ENCODE measurements around the gene GIPC2.
"Not testable (repeated sequence)": the region's sequence is repeated elsewhere in the genome, so short reads cannot be mapped to it uniquely, and the experiment has no call there.

GIPC2 gene

DNA sequence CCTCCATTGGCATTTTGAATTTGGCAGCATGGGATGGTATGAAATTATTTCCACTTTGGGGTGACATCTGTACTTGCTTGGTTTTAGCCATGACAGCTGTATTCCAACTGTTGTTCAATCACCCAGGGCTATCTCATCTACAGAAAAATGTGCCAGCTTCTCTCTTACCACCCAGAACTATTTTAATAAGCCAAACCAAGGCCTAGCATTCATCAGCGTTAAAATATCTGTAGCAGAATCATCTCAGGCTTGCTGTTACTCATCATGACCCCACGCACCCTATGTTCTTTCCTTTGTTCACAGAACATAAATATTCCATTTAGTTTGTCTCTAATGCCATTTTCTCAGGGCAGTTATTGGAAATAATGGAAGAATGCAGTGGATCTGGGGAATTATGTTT is 49.8 kb downstream of the GIPC2 start:
- no peak for DNase-seq (ENCODE audit: low spot score)

DNA sequence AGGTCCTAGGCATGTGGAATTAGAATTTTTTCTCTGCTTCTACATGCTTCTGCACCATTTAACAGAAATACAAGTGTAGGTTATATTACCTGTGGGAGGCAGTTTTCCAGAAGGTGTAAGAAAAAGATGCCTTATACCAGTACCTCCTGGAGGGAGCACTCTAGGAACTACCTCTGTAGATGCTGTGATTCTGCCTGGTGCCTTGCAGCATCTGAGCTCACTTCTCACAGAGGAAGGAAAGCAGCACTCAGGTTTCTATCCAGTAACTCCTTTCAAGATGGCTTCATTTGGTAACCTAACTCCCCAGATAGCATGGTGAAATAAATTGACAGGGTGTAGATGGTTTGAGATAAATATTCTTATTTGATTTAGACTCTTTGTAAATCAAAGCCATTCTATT is 50.3 kb downstream of the GIPC2 start:
- DNase-seq (ENCODE audit: low spot score), result no peak

DNA sequence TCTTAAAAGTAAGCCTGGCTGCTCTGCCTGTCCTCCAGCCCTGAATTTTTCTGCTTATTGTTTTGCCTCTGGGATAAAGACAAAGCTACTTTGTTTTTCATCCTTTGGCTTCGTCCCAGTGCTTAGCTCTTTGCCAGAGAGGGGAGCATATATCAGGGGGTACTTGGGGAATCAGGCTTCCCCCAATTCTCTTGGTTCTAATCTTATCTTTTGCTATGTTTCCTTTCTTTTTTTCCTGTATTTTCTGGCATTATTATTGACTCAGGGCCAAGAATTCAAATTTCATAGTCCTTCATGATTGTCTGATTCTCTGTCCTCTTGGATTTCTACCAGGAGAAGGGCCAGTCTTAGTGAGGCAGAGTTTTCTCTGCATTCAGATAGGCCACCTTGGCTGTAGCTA is 51.2 kb downstream of the GIPC2 start:
- DNase-seq (ENCODE audit: low spot score), result peak; percentile 66

DNA sequence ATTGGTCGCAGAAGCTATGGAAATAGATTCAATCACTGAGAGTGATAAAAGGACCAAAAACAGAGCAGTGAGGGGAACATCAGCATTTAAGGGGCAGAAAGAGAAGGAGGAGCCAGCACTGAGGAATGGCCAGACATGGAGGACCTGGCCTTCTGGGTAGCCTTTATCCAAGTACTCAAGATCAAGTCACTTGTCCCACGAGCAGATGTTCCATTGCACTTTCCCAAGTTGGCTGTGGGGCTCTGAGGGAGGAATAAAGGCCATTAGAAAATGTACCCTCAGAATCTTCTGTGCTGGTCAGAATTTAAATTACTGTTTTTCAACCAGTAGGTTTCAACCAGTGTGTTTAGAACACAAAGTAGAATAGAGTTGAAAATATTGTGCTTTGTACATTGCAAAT is 55.3 kb downstream of the GIPC2 start:
- DNase-seq (ENCODE audit: low spot score), result no peak

DNA sequence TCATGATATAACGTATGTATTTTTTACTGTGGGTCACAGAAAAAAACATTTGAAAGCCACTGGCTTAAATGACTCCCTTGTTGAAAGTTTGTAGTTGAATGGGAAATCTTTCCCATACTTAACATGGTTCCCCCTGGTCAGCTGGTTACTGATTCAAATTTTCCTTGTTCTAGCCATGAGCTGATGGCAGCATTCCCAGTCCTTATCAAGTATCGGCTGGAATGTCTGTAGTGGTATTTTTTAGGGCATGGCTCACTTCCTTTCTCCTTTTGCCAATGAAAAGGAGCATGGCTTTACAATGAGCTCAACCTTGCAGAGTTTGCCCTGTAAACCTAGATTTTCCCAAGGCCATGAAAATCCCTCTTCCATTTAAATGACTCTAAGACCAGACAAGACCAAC is 55.7 kb downstream of the GIPC2 start:
- no peak for DNase-seq (ENCODE audit: low spot score)

DNA sequence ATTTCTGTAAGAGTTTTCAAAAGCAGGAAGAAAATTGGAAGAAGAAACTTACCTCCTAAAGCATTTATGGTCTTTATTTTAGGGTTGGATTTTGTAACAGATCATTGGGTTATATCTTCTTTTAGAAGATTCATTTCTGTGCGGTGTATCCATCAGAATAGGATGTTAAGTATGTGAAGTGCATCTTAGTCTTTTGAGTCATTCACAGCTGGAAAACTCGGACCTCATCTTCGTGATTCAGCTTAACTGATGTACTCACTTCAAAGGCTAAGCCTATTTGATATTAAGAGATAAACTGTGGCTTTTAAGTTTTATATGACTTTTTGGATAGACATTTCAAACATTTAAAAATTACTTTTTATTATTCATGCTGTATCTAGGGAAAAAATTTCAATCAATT is 56.3 kb downstream of the GIPC2 start:
- no peak for DNase-seq (ENCODE audit: low spot score)

DNA sequence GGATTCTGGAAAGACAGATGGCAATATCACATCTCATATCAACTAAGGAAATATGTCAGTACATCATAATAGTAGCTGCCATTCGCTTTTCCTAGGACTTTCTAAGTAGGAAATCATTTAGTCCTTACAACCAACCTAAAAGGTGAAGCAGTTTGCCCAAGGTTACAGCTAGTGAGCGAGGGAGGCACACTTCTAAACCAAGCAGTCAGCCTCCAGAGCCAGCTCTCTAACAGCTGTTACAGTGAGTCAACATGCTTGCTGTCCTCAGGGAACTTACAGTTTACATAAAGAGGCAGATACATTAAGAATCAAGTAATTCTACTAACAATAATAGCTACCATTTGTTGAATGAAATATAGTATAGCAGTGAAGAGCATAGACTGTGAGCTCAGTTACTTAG is 57.1 kb downstream of the GIPC2 start:
- no peak for DNase-seq (ENCODE audit: low spot score)

DNA sequence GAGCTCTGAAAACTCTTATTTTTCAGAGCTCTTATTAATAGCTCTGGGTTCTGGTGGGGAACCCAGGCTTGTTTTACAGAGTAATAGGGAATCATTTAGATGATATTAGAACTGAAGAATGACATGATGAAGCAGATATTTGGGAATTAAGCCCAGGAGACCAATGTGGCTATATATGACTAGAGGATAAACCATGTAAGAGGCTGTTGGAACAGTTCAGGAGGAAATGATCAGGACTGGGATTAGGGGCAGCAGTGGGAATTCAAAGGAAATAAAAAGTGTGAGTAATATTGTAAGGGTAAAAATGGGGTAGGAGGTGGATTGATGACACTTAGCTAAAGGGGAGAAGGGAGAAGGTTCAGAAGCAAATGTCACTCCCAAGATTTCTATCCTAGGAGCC is 58.6 kb downstream of the GIPC2 start:
- no peak for DNase-seq (ENCODE audit: low spot score)

DNA sequence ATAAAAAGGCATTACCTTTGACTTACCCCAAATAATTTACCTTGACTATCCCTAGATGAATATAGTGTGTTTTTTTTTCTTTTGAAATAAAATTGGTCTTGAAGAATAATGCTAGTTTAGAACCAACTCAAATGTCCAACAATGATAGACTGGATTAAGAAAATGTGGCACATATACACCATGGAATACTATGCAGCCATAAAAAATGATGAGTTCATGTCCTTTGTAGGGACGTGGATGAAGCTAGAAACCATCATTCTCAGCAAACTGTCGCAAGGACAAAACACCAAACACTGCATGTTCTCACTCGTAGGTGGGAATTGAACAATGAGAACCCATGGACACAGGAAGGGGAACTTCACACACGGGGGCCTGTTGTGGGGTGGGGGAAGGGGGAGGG is 63.9 kb downstream of the GIPC2 start:
- not testable (repeated sequence) for DNase-seq (ENCODE audit: low spot score)

DNA sequence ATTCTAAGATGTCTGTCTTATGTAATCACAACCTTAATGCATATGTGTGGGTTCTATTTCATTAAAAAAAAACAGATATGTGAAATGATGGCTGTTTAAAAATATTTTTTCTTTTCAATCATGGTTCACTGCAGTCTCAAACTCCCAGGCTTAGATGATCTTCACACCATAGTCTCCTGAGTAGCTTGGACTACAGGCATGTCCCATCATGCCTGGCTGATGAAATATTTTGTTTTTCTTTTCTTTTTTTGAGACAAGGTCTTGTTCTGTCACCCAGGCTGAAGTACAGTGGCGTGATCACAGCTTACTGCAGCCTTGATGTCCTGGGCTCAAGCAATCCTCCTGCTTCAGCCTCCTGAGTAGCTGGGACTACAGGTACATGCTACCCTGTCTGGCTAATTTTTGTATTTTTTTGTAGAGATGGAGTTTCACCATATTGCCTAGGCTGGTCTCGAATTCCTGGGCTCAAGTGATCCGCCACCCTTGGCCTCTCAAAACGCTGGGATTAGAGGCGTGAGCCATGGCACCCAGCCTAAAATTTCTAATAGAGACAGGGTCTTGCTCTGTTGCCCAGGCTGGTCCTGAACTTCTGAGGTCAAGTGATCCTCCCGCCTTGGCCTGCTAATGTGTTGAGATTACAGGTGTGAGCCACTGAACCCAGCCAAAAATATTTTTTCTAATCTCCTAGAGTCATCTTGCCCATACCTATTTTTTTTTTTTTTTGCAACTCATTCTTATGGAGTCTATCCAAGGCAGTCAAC is 67.6 kb downstream of the GIPC2 start:
- DNase-seq (ENCODE audit: low spot score), result no peak

DNA sequence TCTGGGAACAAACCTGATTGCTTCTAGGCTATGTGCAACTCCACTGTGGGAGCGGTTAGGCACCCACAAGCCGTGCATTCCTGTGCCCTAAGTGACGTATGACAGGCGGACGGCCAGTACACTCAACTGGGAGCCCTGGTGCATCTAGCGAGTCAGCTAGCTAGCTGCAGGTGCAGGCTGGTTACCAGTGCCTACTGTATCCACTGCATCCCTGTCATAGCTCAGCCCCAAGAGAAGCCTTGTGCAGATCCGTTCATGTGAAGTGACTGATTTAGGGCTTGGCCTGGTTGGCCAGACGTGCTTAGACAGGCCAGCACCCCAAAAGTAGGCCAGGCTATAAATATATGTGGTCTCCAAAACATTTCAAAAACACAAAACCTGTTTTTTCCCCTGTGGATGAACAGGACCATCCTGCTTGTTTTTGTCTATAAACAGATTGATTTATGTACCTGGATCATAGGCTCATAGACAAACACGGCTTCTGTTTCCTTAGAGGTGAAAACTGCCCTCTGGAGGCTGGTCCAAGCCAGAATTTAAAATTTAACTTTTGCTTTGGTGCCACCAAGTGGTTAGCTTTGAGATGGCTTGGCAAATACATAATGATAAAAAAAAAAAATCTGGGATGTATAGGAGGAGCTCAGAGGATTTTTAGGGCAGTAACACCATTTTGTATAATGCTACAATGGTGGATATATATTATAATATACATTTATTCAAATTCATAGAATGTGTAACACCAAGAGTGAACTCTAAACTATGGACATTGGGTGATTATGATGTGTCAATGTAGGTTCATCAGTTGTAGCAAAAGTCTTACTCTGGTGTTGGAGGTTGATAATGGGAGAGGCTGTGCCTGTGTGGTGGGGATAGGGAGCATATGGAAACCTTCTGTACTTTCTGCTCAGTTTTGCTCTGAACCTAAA is 68.5 kb downstream of the GIPC2 start:
- peak; percentile 76 for DNase-seq (ENCODE audit: low spot score)

DNA sequence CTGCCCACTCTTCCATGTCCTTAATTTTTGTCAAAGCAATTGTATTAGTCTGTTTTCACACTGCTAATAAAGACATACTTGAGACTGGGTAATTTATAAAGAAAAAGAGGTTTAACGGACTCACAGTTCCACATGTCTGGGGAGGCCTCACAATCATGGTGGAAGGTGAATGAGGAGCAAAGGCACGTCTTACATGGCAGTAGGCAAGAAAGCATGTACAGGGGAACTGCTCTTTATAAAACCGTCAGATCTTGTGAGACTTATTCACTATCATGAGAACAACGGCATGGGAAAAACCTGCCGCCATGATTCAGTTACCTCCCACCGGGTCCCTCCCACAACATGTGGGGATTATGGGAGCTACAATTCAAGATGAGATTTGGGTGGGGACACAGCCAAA is 74.7 kb downstream of the GIPC2 start:
- DNase-seq (ENCODE audit: low spot score), result not testable (repeated sequence)

DNA sequence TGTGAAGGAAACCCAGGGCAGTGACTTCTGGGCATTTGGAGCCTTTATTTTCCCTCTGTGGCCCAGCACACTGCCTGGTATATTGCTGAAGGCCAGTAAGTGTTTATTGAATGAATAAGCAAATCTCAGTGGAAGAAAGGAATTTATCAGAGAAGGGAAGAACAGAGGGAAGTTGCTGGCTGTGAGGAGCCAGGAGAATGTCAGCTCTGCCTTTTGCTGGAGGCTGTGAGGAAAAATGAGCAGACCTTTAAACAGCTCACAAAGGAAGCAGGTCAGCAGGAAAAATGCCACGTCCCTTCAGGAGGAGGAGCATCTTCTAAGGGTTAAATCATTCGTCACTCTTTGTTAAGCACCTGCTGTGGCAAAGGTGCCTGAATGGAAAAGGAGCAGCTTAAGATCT is 75.9 kb downstream of the GIPC2 start:
- DNase-seq (ENCODE audit: low spot score), result no peak

DNA sequence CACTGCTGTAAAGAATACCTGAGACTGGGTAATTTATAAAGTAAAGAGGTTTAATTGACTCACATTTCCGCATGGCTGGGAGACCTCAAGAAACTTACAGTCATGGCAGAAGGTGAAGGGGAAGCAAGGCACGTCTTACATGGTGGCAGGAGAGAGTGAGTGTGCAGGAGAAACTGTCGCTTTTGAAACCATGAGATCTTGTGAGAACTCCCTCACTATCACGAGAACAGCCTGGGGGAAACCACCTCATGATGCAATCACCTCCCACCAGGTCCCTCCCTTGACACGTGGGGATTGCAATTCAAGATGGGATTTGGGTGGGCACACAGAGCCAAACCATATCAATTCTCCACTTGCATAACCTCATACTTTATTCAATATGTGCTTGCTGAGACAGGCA is 76.6 kb downstream of the GIPC2 start:
- no peak for DNase-seq (ENCODE audit: low spot score)

DNA sequence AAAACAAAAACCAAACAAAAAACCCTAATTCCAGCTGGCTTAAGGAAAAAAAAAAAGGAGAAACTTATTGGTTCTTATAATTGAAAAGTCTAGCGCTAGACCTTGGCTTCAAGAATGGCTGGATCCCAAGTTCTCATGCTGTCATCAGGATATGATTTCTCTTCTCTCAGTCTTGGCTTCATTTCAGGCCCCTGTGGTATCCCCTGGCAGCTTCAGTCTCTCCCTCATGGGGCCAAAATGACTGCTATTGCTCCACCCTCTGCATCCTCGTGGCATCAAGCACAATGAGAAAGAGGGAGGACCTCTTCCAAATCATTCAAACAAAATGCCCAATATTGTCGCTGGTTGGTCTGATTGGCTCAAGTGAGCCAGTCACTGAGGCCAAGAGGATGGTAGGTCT is 80.7 kb downstream of the GIPC2 start:
- DNase-seq (ENCODE audit: low spot score), result no peak

DNA sequence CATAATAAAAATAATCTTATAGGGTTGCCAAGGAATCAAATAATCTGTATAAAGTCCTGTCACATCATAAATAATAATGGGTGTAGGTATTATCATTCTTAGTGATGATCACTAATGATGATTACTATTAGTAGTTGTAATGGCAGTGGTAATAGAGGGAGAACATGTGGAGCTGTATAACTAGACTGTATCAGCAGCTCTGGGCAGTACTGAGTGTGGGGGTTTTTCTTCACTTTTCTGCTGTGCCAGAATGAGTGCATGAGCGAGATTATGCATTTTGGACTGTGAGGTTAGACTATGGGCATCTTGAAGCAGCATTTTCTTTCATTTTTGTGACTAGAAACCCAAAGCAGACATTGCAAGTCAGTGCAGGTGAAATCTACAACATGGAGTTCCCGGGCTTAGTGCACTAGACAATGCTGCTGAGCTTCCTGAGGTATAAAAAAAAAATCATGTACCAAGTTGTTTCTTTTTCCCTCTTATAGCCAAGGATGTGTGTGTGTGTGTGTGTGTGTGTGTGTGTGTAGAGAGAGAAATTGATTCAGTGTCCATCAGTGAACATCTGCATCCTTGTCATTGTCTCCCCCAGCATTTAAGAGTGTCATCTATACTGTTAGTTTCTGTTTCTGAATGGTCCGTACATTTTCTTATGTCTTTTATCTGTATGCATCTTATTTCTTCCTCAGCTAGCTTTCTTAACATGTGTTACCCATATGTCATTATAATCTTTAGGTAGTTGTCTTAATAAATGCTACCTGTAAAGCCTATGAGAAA is 86.6 kb downstream of the GIPC2 start:
- no peak for DNase-seq (ENCODE audit: low spot score)

DNA sequence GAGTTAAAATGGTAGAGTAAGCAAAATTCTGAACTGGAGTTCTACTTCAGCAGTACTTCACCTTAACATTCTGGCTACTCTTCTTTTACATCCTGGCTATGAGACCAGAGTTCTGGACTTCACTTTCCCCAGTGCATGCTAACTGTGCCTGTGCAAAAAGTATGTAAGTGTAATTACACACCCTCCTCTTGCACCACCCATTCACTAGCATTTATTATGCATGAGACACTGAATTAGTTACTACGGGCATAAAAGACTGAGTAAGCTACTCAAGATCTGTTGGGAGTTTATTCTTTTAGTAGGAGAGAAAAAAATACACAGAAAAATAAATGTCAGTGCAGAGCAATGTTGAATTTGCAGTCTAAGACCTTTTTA is 87.2 kb downstream of the GIPC2 start:
- no peak for DNase-seq (ENCODE audit: low spot score)

DNA sequence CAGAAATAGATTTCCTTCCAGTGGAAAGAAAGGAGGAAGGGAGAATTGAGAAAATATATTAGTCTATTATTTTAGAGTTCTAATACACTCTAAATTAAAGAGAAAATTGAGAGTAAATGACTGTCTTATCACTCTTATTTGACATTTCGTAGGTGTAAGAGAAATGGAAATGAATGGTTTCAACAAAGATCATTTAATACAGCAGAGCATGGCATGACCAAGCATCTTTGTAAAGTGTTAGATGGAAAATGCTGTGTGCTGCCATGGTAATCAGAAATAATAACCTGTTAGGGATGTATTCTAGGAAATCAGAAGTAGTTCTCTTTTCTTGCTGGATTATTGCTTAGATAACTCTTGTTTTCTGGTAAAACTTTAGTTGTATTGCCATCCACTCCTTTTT is 90.9 kb downstream of the GIPC2 start:
- peak; percentile 34 for DNase-seq (ENCODE audit: low spot score)

DNA sequence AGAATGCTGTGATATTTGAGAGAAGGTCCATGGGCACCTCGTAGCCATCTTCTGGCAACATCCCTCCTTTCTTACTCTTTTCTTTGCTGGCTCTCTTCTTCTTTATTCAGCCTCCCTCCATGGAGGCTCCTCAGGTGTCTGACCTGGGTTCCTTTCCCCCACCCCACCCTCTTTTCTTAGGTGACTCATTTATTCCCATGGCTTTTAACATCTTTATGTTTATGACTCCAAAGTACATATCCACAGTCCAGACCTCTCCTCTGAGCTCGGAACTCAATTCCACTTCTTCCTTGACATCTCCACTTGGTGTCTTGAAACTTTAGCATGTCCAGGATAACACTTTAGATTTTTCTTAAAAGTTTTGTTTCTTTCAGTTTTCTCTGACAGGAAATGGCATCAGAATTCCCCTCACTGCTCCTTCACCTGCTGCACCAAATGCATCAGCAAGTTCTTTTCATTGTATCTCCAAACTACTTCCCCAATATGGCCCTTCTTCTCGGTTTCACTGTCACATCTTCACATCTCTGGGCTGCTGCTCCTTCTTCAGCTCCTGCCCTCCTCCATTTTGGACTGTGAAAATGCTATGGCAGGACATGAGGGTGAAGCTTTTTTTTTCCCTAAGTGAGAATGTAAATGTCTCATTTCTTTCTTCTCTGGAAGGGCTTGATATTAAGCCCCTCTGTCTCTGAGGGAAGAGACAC is 95.9 kb downstream of the GIPC2 start:
- no peak for DNase-seq (ENCODE audit: low spot score)

DNA sequence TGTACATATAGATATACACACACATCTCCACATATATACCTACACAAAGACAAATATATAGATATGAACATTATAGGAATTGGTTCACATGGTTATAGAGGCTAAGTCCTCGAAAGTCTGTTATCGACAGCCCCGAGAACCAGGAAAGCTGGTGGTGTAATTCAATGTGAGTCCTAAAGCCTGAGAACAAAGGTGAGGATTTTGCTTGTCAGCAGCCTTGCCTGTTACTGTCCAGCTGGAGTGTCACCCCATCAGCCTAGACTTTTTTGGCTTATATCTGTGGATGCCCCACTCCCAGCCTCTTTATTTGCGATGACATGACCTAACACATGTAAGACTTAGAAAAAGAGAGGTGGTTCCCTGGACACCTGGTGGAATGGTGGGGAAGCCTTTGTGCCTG is 97.0 kb downstream of the GIPC2 start:
- no peak for DNase-seq (ENCODE audit: low spot score)

DNA sequence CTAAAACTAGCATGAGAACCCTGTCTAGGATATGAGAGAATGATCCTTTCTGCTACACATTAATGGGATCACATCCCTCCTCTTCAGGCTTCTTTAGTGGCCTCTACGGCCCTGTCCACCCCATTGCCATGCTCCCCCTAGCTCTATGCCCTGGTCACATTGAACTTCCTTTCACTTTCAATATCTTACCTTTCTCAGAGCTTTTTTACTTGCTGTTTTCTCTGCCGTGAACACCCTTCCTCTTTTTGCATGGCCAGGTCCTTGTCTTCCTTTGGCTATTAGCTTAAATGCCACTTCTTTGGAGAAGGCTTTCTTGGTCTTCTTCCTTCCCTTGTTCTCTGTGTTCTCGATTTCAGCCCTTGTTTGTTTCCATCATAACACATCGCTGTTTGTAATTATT is 97.4 kb downstream of the GIPC2 start:
- DNase-seq (ENCODE audit: low spot score), result no peak

DNA sequence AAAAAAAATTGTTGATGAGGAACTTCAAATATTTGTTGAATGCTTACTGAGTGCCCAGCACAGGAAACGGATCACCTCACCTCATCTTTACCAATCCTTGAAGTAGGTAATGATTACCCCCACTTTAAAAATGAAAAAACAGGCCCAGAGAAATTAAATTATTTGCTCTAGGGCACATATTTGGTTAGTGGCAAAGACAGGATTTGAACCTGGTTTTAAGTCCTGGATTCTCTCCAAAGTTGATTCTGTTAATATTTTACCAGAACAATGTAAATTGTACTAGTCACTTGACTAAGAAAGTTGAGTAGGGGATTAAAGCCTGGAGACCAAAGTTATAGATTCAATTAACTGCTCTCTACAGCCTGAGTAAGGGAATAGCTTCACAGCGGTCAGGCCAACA is 97.9 kb downstream of the GIPC2 start:
- DNase-seq (ENCODE audit: low spot score), result no peak

Data from putamen (tissue), 1 donor.